OCI-LY3 (cell line): ENCODE results near the gene ADH6.
A peak's percentile ranks its signal among the peaks of the same experiment; 100 is the strongest.

ENCODE experiments used
- H2AFZ ChIP-seq: fragments of 200-600, 300-600 bp; shearing (Covaris generic); 2 replicates; pipeline ENCODE4 v1.6.0; 2014; ENCODE audit warnings: antibody characterized with exemption, low read depth, low read length
- H3K27ac ChIP-seq: fragments of 200-600, 300-600 bp; sonication (generic); 2 replicates; pipeline ENCODE4 v1.5.1; 2014; ENCODE audit warnings: mild to moderate bottlenecking, low read length, moderate library complexity, mixed read lengths
- H3K27me3 ChIP-seq: fragments of 200-600, 300-600 bp; sonication (generic); 2 replicates; pipeline ENCODE4 v1.6.1; 2014; ENCODE audit warnings: low read depth, low read length, mixed read lengths
- H3K36me3 ChIP-seq: fragments of 200-600, 300-600 bp; sonication (generic); replicated peaks from 2 replicates; pipeline ENCODE3; 2014; ENCODE audit warnings: low read depth, low read length, mixed read lengths
- H3K4me1 ChIP-seq: fragments of 300-600, 200-600 bp; sonication (generic); 2 replicates; pipeline ENCODE4 v1.6.1; 2014; ENCODE audit warnings: low read length, mixed read lengths
- H3K4me2 ChIP-seq: fragments of 200-600, 300-600 bp; sonication (generic); 2 replicates; pipeline ENCODE4 v1.6.1; 2014; ENCODE audit warnings: low read length, mixed read lengths
- H3K4me3 ChIP-seq: fragments of 300-600, 200-600 bp; sonication (generic); 2 replicates; pipeline ENCODE4 v1.5.1; 2014; ENCODE audit warnings: antibody characterized with exemption, mild to moderate bottlenecking, low read length, moderate library complexity
- H3K79me2 ChIP-seq: fragments of 300-600, 200-600 bp; shearing (Covaris generic); 2 replicates; pipeline ENCODE4 v1.6.1; 2014; ENCODE audit warnings: mild to moderate bottlenecking, low read length, mixed read lengths
- H3K9ac ChIP-seq: fragments of 300-600, 200-600 bp; shearing (Covaris generic); 2 replicates; pipeline ENCODE4 v1.6.0; 2014; ENCODE audit warnings: mild to moderate bottlenecking, low read length, moderate library complexity
- H3K9me3 ChIP-seq: fragments of 200-600, 300-600 bp; shearing (Covaris generic); 2 replicates; pipeline ENCODE4 v1.6.1; 2014; ENCODE audit warnings: low read length, mixed read lengths; ENCODE audit not compliant: insufficient read depth
- H4K20me1 ChIP-seq: fragments of 200-600, 300-600 bp; sonication (generic); 2 replicates; pipeline ENCODE4 v1.6.1; 2016; ENCODE audit warnings: low read length, mixed read lengths; ENCODE audit not compliant: insufficient read depth
- CTCF ChIP-seq: fragments of 200-600, 300-600 bp; sonication (generic); IDR thresholded peaks from 2 replicates; pipeline ENCODE4 v1.5.1; 2014; ENCODE audit warnings: antibody characterized with exemption, low read length, low read depth
- EZH2phosphoT487 ChIP-seq: fragments of 200-600 bp; shearing (Covaris generic); IDR thresholded peaks from 2 replicates; pipeline ENCODE4 v1.6.1; 2018; ENCODE audit warnings: antibody characterized with exemption, mixed run types, low read depth

The ADH6 gene

GRCh38 chr4:99219072-99219471 lies at the start of gene ADH6:
TSS of gene ADH6 (minus strand) at chr4:99219246. CDS start at chr4:99219152, 94 bp downstream.
- no peak for TF ChIP-seq EZH2phosphoT487
- no peak for TF ChIP-seq CTCF
- H3K4me3 ChIP-seq = no peak within 1 kb of the TSS
- no peak within 1 kb of the TSS for H3K27ac ChIP-seq
- no peaks in the 10 kb centered on the region for H3K79me2 ChIP-seq
- no peaks in the 10 kb centered on the region for H3K36me3 ChIP-seq
- H4K20me1 ChIP-seq = no peaks in the 10 kb centered on the region
- H3K9ac ChIP-seq = no peak within 1 kb of the TSS
- H2AFZ ChIP-seq = no peak within 1 kb of the TSS
- no peak within 1 kb of the TSS for H3K4me2 ChIP-seq
- peaks cover 8% of the 10 kb centered on the region for H3K4me1 ChIP-seq
- no peaks in the 10 kb centered on the region for H3K9me3 ChIP-seq
- no peaks in the 10 kb centered on the region for H3K27me3 ChIP-seq

DNA sequence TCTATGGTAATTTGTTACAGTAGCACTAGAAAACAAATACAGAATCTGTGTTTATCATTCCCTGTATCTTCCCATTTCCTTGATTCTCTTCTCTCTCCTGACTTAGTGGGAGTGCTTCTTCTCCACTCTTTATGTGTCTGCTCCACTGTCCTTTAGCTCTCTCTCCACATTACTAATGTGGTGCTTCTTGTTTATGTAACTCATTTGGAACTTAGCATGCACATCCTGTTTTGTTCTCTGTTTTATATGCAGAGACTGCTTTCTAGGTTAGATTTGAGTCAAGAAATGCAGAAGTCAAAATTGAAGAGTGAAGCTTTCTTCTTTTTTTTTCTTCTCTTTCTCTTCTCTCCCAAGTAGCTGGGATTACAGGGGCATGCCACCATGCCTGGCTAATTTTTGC lies 45.9 kb upstream of the ADH6 start:
- peaks cover 11% of the 10 kb centered on the region for H3K4me1 ChIP-seq
- no peak overlapping the region for H3K27ac ChIP-seq
- H3K9me3 ChIP-seq = no peaks in the 10 kb centered on the region
- peak overlapping the region; percentile 32 for H3K4me2 ChIP-seq
- no peak overlapping the region for H2AFZ ChIP-seq
- no peak overlapping the region for H3K9ac ChIP-seq
- TF ChIP-seq CTCF (no peak), EZH2phosphoT487 (no peak)
- H3K79me2 ChIP-seq = no peaks in the 10 kb centered on the region
- no peaks in the 10 kb centered on the region for H3K27me3 ChIP-seq
- no peaks in the 10 kb centered on the region for H3K36me3 ChIP-seq
- no peaks in the 10 kb centered on the region for H4K20me1 ChIP-seq
- H3K4me3 ChIP-seq = no peak overlapping the region

- no peak overlapping the region for H3K27ac ChIP-seq
- H3K4me1 ChIP-seq = no peaks in the 10 kb centered on the region
- H3K27me3 ChIP-seq = no peaks in the 10 kb centered on the region
- no peak overlapping the region for H3K4me2 ChIP-seq
- TF ChIP-seq CTCF (no peak), EZH2phosphoT487 (no peak)
- H3K79me2 ChIP-seq = no peaks in the 10 kb centered on the region
- H3K4me3 ChIP-seq = no peak overlapping the region
- H3K36me3 ChIP-seq = no peaks in the 10 kb centered on the region
- no peak overlapping the region for H3K9ac ChIP-seq
- H2AFZ ChIP-seq = no peak overlapping the region
- H3K9me3 ChIP-seq = no peaks in the 10 kb centered on the region
- no peaks in the 10 kb centered on the region for H4K20me1 ChIP-seq
Measured at GRCh38 chr4:99252746-99253145, 33.7 kb upstream of the ADH6 start.

DNA sequence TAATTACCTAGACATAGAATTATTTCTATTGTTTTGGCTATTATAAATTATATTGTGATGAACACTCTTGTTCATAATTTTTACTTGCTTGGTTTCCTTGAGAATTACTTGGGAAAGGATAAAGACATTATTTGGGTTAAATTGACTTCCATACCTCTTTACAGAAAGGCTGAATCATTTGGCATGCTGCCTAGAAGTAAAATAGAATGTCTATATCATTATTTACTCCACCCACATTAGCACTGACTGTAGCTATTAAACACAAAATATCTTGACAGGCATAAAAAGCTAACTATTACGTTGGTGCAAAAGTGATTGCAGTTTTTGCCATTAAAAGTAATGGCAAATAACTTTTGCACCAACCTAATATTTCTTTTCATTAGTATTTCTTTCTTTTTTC lies 29.7 kb upstream of the ADH6 start:
- H3K4me2 ChIP-seq = no peak overlapping the region
- H3K4me1 ChIP-seq = no peaks in the 10 kb centered on the region
- H4K20me1 ChIP-seq = no peaks in the 10 kb centered on the region
- no peak overlapping the region for H3K9ac ChIP-seq
- H3K36me3 ChIP-seq = no peaks in the 10 kb centered on the region
- no peaks in the 10 kb centered on the region for H3K9me3 ChIP-seq
- H3K4me3 ChIP-seq = no peak overlapping the region
- no peaks in the 10 kb centered on the region for H3K79me2 ChIP-seq
- no peak for TF ChIP-seq EZH2phosphoT487
- no peak for TF ChIP-seq CTCF
- no peaks in the 10 kb centered on the region for H3K27me3 ChIP-seq
- no peak overlapping the region for H2AFZ ChIP-seq
- H3K27ac ChIP-seq = no peak overlapping the region
